HG02678 (cell line): ENCODE results near the gene HS3ST3B1.

ENCODE experiments used
- ATAC-seq: cut with Tn5 transposase; IDR thresholded peaks from one replicate; pipeline ENCODE4 v1.9.1; 2021; ENCODE audit warnings: mild to moderate bottlenecking, moderate library complexity; ENCODE audit not compliant: unreplicated experiment

HS3ST3B1 gene

DNA sequence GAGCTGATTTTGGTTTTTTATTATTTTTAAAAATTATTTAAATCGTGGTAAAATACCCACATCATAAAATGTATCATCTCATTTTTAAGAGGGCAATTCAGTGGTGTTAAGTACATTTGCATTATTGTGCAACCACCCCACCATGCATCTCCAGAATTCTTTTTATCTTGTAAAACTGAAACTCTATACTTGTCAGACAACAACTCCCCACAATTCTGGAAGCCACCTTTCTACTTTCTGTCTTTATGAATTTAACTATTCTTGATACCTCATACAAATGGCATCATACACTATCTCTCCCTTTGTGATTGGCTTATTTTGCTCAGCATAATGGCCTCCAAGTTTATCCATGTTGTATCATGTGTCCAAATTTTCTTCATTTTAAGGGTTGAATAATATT is 97.9 kb downstream of the HS3ST3B1 start:
- ATAC-seq: no peak
